Activated CD8-positive, alpha-beta T cell treated with anti-CD3 and anti-CD28 coated beads for 36 hours (primary cell): ENCODE measurements around the gene LGALS7B. TPM values are rescaled to one million over a fixed set of nuclear protein-coding genes. Genes with fewer than 3 reads are reported as not detected.
A peak's percentile ranks its signal among the peaks of the same experiment; 100 is the strongest.

Experiments
- ATAC-seq: fragments of 200-7000 bp; cut with Tn5 transposase; one replicate; pipeline ENCODE4 v1.10.0; 2021; ENCODE audit warnings: mild to moderate bottlenecking, moderate library complexity
- CTCF ChIA-PET: fragments of 350-600 bp; sonication (Branson Sonifier 250); formaldehyde crosslinking; loops from one replicate; lab custom pipeline; 2021; ENCODE audit warnings: antibody characterized with exemption; lab: Charles Lee
- POLR2A ChIA-PET: fragments of 350-600 bp; sonication (Branson Sonifier 250); formaldehyde crosslinking; loops from one replicate; lab custom pipeline; 2021; ENCODE audit warnings: antibody characterized with exemption; lab: Charles Lee
- DNase-seq: peaks from one replicate; pipeline ENCODE4 v3.0.0-alpha.2; 2020
- H3K27ac Mint-ChIP-seq: one replicate; pipeline ENCODE4 v1.8.0; 2021; ENCODE audit warnings: mild to moderate bottlenecking, mixed read lengths
- H3K27me3 Mint-ChIP-seq: one replicate; pipeline ENCODE4 v1.8.0; 2021; ENCODE audit warnings: mixed read lengths
- H3K36me3 Mint-ChIP-seq: one replicate; pipeline ENCODE4 v1.8.0; 2021; ENCODE audit warnings: low read depth, mixed read lengths
- H3K4me1 Mint-ChIP-seq: one replicate; pipeline ENCODE4 v1.8.0; 2021; ENCODE audit warnings: low read depth, mixed read lengths
- H3K4me3 Mint-ChIP-seq: one replicate; pipeline ENCODE4 v1.8.0; 2021; ENCODE audit warnings: mild to moderate bottlenecking, moderate library complexity, mixed read lengths
- H3K9me3 Mint-ChIP-seq: one replicate; pipeline ENCODE4 v1.8.0; 2021; ENCODE audit warnings: mixed read lengths
- intact Hi-C: fragments of 100-400 bp; cut with micrococcal nuclease; formaldehyde crosslinking; loops from one replicate; pipeline ENCODE4 v1.10.0; 2022
- total RNA-seq, 2 experiments: library from RNA; stranded (reverse); gene quantifications; one replicate each; pipeline ENCODE4 v1.2.3, GENCODE V29; 2021
- TF ChIP-seq, protein P1 (sequence below): fragments of 200-600 bp; IDR thresholded peaks from one replicate; pipeline ENCODE4 v1.8.0; 2022; ENCODE audit warnings: antibody characterized with exemption, mild to moderate bottlenecking

The LGALS7B gene
- total RNA-seq, 2 experiments from 2014 or later: not detected

DNA sequence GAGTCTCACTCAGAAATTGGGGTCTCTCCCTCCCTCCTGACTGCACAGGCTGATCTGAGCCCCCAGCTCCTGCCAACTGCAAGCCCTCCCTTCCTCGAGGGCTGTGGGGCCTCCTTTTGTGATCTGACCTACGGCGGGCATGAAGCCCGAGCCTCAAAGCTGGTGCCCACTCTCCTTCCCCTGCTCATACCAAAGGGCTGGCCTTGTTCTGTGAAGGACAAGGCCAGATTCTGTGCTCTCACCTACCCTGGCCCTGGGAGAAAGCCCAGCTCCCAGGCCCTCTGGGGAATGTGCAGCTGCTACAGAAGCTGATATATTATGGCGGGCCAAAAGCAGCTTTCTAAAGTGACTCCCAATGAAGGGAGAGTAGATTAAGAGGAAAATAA, 51.6 kb downstream of the LGALS7B start:
- Mint-ChIP-seq H3K4me1 (peaks cover 68% of the 10 kb centered on the region), H3K27ac (peak overlapping the region; percentile 97), H3K9me3 (no peaks in the 10 kb centered on the region), H3K27me3 (no peaks in the 10 kb centered on the region), H3K4me3 (no peak overlapping the region), H3K36me3 (peaks cover 93% of the 10 kb centered on the region)
- CTCF ChIA-PET: interaction anchor here (0.8 to 1.8 kb wide), 2 partner anchors 90 to 106 kb away, joined by 4 read pairs; partner anchors contain the start of genes MRPS12 and SARS2
- POLR2A ChIA-PET: interaction anchor here (0.6 to 4.6 kb wide), 8 partner anchors 7 to 145 kb away, joined by 3 to 48 read pairs (median 8); partner anchors contain the start of genes ECH1 and HNRNPL
- no peak for DNase-seq
- intact Hi-C loops: loop anchor here (10.0 kb wide), 1 partner anchor 106 kb away; no protein-coding TSS in a partner anchor
- TF ChIP-seq, protein P1, sequence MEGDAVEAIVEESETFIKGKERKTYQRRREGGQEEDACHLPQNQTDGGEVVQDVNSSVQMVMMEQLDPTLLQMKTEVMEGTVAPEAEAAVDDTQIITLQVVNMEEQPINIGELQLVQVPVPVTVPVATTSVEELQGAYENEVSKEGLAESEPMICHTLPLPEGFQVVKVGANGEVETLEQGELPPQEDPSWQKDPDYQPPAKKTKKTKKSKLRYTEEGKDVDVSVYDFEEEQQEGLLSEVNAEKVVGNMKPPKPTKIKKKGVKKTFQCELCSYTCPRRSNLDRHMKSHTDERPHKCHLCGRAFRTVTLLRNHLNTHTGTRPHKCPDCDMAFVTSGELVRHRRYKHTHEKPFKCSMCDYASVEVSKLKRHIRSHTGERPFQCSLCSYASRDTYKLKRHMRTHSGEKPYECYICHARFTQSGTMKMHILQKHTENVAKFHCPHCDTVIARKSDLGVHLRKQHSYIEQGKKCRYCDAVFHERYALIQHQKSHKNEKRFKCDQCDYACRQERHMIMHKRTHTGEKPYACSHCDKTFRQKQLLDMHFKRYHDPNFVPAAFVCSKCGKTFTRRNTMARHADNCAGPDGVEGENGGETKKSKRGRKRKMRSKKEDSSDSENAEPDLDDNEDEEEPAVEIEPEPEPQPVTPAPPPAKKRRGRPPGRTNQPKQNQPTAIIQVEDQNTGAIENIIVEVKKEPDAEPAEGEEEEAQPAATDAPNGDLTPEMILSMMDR: no peak
- ATAC-seq: no peak

Other genes with a start within 250 kb of the LGALS7B start
- gene MAP4K1, start 171.2 kb upstream of the LGALS7B start, total RNA-seq: 100 to 1,000 TPM; 166 to 174 TPM
- 100 to 1,000 TPM; 306 to 308 TPM for gene EIF3K, start 170.0 kb upstream of the LGALS7B start, total RNA-seq
- 100 to 1,000 TPM; 183 to 189 TPM for gene ACTN4, start 141.6 kb upstream of the LGALS7B start, total RNA-seq
- 10 to 100 TPM; 19.6 to 22.7 TPM for gene CAPN12, start 44.7 kb upstream of the LGALS7B start, total RNA-seq
- not detected for gene LGALS7, start 15.7 kb upstream of the LGALS7B start, total RNA-seq
- gene LGALS4, start 23.7 kb downstream of the LGALS7B start, total RNA-seq: under 1 TPM; 0.29 to 0.72 TPM
- 100 to 1,000 TPM; 125 to 128 TPM for gene ECH1, start 42.6 kb downstream of the LGALS7B start, total RNA-seq
- 100 to 1,000 TPM; 747 to 761 TPM for gene HNRNPL, start 60.8 kb downstream of the LGALS7B start, total RNA-seq
- 10 to 100 TPM; 85.5 to 87.7 TPM for gene RINL, start 89.1 kb downstream of the LGALS7B start, total RNA-seq
- gene SIRT2, start 110.4 kb downstream of the LGALS7B start, total RNA-seq: 10 to 100 TPM; 20.0 to 21.5 TPM
- 10 to 100 TPM; 56.5 to 57.9 TPM for gene NFKBIB, start 110.8 kb downstream of the LGALS7B start, total RNA-seq
- gene CCER2, start 123.0 kb downstream of the LGALS7B start, total RNA-seq: under 1 TPM; 0.56 to 0.69 TPM
- 10 to 100 TPM; 43.4 to 48.6 TPM for gene SARS2, start 141.6 kb downstream of the LGALS7B start, total RNA-seq
- 10 to 100 TPM; 80.1 to 81.2 TPM for gene MRPS12, start 141.7 kb downstream of the LGALS7B start, total RNA-seq
- not detected for gene FBXO17, start 186.5 kb downstream of the LGALS7B start, total RNA-seq
- gene FBXO27, start 243.3 kb downstream of the LGALS7B start, total RNA-seq: 1 to 10 TPM; 1.9 to 2.3 TPM